Neuronal stem cell (in vitro differentiated cells): ENCODE measurements around the gene POLE4.
A peak's percentile ranks its signal among the peaks of the same experiment; 100 is the strongest.

Source experiments
- DNase-seq: peaks from one replicate; pipeline ENCODE4 v3.0.0-alpha.2; 2013; ENCODE audit warnings: low spot score
- H2AFZ ChIP-seq: one replicate; pipeline ENCODE4 v1.6.1; 2013; ENCODE audit warnings: mild to moderate bottlenecking, low read length, inconsistent platforms
- H2AK5ac ChIP-seq: 2 replicates; pipeline ENCODE4 v1.6.1; 2013; ENCODE audit warnings: low read depth, mild to moderate bottlenecking, inconsistent platforms, low read length, moderate library complexity, mixed read lengths
- H2BK120ac ChIP-seq: 2 replicates; pipeline ENCODE4 v1.6.1; 2013; ENCODE audit warnings: low read depth, mild to moderate bottlenecking, inconsistent platforms, low read length, moderate library complexity, mixed read lengths
- H2BK12ac ChIP-seq: one replicate; pipeline ENCODE4 v1.6.1; 2013; ENCODE audit warnings: low read length, inconsistent platforms
- H2BK15ac ChIP-seq: 2 replicates; pipeline ENCODE4 v1.6.1; 2013; ENCODE audit warnings: mild to moderate bottlenecking, low read length, inconsistent platforms, mixed read lengths
- H2BK5ac ChIP-seq: one replicate; pipeline ENCODE4 v1.6.1; 2013; ENCODE audit warnings: inconsistent platforms, mild to moderate bottlenecking, low read length, moderate library complexity
- H3K14ac ChIP-seq: one replicate; pipeline ENCODE4 v1.6.1; 2013; ENCODE audit warnings: low read length, inconsistent platforms
- H3K18ac ChIP-seq: 2 replicates; pipeline ENCODE4 v1.6.1; 2013; ENCODE audit warnings: low read length, inconsistent platforms
- H3K23ac ChIP-seq: 2 replicates; pipeline ENCODE4 v1.6.1; 2013; ENCODE audit warnings: low read depth, mild to moderate bottlenecking, mixed read lengths, low read length, inconsistent platforms; ENCODE audit not compliant: poor library complexity
- H3K27ac ChIP-seq: replicated peaks from 3 replicates; pipeline ENCODE4 v1.5.1; 2013; ENCODE audit warnings: low read length, inconsistent platforms
- H3K27me3 ChIP-seq, 3 experiments: 2 replicates each; pipeline ENCODE4 v1.6.1; 2013; ENCODE audit warnings: low read length in 3 of 3, mild to moderate bottlenecking in 2 of 3, inconsistent platforms in 1 of 3, low read depth in 1 of 3, mixed read lengths in 1 of 3, moderate library complexity in 1 of 3; ENCODE audit not compliant: control insufficient read depth in 3 of 3, insufficient read depth in 3 of 3
- H3K36me3 ChIP-seq, 2 donors: replicated peaks in 1 of 2; 2 replicates each; pipeline ENCODE4 v1.6.1; 2013; ENCODE audit warnings: low read length in 2 of 2; ENCODE audit not compliant: control insufficient read depth in 2 of 2, insufficient read depth in 2 of 2
- H3K4ac ChIP-seq: 2 replicates; pipeline ENCODE4 v1.6.1; 2013; ENCODE audit warnings: inconsistent platforms, mild to moderate bottlenecking, low read length, moderate library complexity
- H3K4me1 ChIP-seq, 2 donors: 1 replicate in 1 of 2; 2 replicates in 1 of 2; pipeline ENCODE4 v1.6.1; 2013; ENCODE audit warnings: low read length in 2 of 2, low read depth in 1 of 2; ENCODE audit not compliant: control insufficient read depth in 2 of 2, insufficient read depth in 1 of 2
- H3K4me2 ChIP-seq: one replicate; pipeline ENCODE4 v1.6.1; 2013; ENCODE audit warnings: mild to moderate bottlenecking, low read length, inconsistent platforms; ENCODE audit not compliant: insufficient read depth, poor library complexity, severe bottlenecking
- H3K4me3 ChIP-seq, 2 donors: 2 replicates each; pipeline ENCODE4 v1.5.1; 2013; ENCODE audit warnings: low read length in 2 of 2, mild to moderate bottlenecking in 2 of 2, inconsistent platforms in 1 of 2, moderate library complexity in 1 of 2
- H3K79me1 ChIP-seq: one replicate; pipeline ENCODE4 v1.6.1; 2013; ENCODE audit warnings: low read depth, mild to moderate bottlenecking, inconsistent platforms, low read length, moderate library complexity
- H3K9ac ChIP-seq: one replicate; pipeline ENCODE4 v1.6.1; 2013; ENCODE audit warnings: mild to moderate bottlenecking, low read depth, low read length, inconsistent platforms; ENCODE audit not compliant: poor library complexity
- H3K9me3 ChIP-seq, 2 donors: replicated peaks in 1 of 2; 2 replicates each; pipeline versions ENCODE3 to v1.6.1; 2013; ENCODE audit warnings: low read length in 2 of 2, mild to moderate bottlenecking in 2 of 2, inconsistent platforms in 1 of 2, low read depth in 1 of 2, mixed read lengths in 1 of 2, moderate library complexity in 1 of 2; ENCODE audit not compliant: control insufficient read depth in 2 of 2, insufficient read depth in 1 of 2
- H4K8ac ChIP-seq: one replicate; pipeline ENCODE4 v1.6.1; 2013; ENCODE audit warnings: low read depth, mild to moderate bottlenecking, inconsistent platforms, low read length, moderate library complexity
- H4K91ac ChIP-seq: one replicate; pipeline ENCODE4 v1.6.1; 2013; ENCODE audit warnings: low read length, low read depth, mild to moderate bottlenecking, inconsistent platforms; ENCODE audit not compliant: poor library complexity
- WGBS, 2 donors: extraction: QIAGEN DNeasy Blood & Tissue Kit; methylation state at CpG; one replicate each; pipeline ENCODE4 v1.1.7; 2013; ENCODE audit warnings: missing lambda C conversion rate in 2 of 2, mixed read lengths in 1 of 2; ENCODE audit not compliant: insufficient read length in 2 of 2, insufficient replicate concordance in 1 of 2; ENCODE audit errors: extremely low coverage in 2 of 2; 5-methylcytosine and 5-hydroxymethylcytosine counted together

POLE4 gene

DNA sequence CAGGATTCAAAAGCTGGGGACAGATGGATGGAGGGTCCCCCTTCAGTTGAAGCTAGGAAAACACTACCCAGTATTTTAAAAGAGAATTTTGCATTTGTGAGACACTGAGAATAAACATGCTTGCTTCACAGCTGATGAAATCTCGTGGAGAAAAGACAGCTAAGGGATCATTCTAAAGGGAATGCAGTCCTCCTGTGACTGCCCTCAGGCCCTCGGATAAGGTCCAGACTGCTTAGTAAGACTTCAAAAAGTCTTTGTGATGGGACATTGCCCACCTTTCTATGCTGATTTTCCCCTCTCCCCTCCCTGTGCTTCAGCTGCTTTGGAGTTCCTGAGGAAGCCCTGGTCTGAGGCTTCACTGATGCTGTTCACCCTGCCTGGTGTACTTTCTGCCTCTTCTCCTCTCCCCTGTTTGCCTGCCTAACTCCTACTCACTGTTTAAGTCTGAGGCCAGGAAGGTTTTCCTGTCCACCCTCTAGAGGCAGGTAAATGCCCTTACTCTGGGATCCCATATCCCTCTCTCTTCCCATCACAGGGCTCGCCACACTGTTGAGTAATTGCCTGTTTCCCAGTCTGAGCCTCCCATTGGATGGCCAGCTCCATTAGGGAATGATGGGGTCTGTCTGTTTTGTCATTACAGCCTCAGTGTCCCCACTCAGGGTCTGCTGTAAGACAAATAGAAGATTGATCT, 26.6 kb downstream of the POLE4 start:
- H2BK15ac ChIP-seq, result no peak overlapping the region
- no peak overlapping the region for H3K4ac ChIP-seq
- H2AFZ ChIP-seq, result no peak overlapping the region
- H2BK5ac ChIP-seq, result no peak overlapping the region
- no peaks in the 10 kb centered on the region for H3K27me3 ChIP-seq
- H3K27ac ChIP-seq, result no peak overlapping the region
- no peak overlapping the region for H2BK120ac ChIP-seq
- no peaks in the 10 kb centered on the region for H3K36me3 ChIP-seq
- no peak overlapping the region for H2AK5ac ChIP-seq
- H4K91ac ChIP-seq, result no peak overlapping the region
- no peak for DNase-seq
- no peak overlapping the region for H3K4me2 ChIP-seq
- WGBS, 2 donors, result no CpG with 5 or more reads among the region's 3 CpGs
- H3K4me1 ChIP-seq, result peaks cover 0 to 2% of the 10 kb centered on the region in 2 donors
- no peak overlapping the region for H2BK12ac ChIP-seq
- H3K9ac ChIP-seq, result no peak overlapping the region
- H3K4me3 ChIP-seq, result peak overlapping the region in 1 of 2 donors; percentile 62
- no peaks in the 10 kb centered on the region for H3K79me1 ChIP-seq
- H3K18ac ChIP-seq, result no peak overlapping the region
- H3K14ac ChIP-seq, result no peak overlapping the region
- no peak overlapping the region for H3K23ac ChIP-seq
- no peaks in the 10 kb centered on the region for H3K9me3 ChIP-seq
- H4K8ac ChIP-seq, result no peak overlapping the region

GRCh38 chr2:74985978-74986609, 27.7 kb downstream of the POLE4 start:
- Histone ChIP-seq H2BK15ac (no peak overlapping the region), H2BK12ac (peak overlapping the region; percentile 58), H3K27ac (no peak overlapping the region), H3K4me1 (peaks cover 0 to 2% of the 10 kb centered on the region in 2 donors), H2AFZ (no peak overlapping the region), H4K8ac (no peak overlapping the region), H4K91ac (no peak overlapping the region), H3K4me2 (no peak overlapping the region), H3K9ac (no peak overlapping the region), H3K18ac (no peak overlapping the region), H3K4me3 (no peak overlapping the region), H2BK5ac (no peak overlapping the region), H2AK5ac (no peak overlapping the region), H3K79me1 (no peaks in the 10 kb centered on the region), H3K9me3 (no peaks in the 10 kb centered on the region), H3K4ac (no peak overlapping the region), H3K36me3 (no peaks in the 10 kb centered on the region), H3K14ac (no peak overlapping the region), H2BK120ac (no peak overlapping the region), H3K27me3 (no peaks in the 10 kb centered on the region), H3K23ac (no peak overlapping the region)
- no peak for DNase-seq
- no CpG with 5 or more reads among the region's 7 CpGs for WGBS, 2 donors

GRCh38 chr2:74991977-74992376, 33.5 kb downstream of the POLE4 start:
- no CpG with 5 or more reads among the region's 4 CpGs for WGBS, 2 donors
- Histone ChIP-seq H3K4me3 (no peak overlapping the region), H2BK12ac (no peak overlapping the region)

GRCh38 chr2:74999468-74999867, 41.0 kb downstream of the POLE4 start:
- Histone ChIP-seq H3K23ac (no peak overlapping the region), H3K4me1 (peaks cover 0 to 3% of the 10 kb centered on the region in 2 donors), H3K27me3 (no peaks in the 10 kb centered on the region), H4K91ac (no peak overlapping the region), H3K36me3 (no peaks in the 10 kb centered on the region), H2BK15ac (no peak overlapping the region), H3K79me1 (no peaks in the 10 kb centered on the region), H2AK5ac (no peak overlapping the region), H2BK5ac (no peak overlapping the region), H3K9me3 (no peaks in the 10 kb centered on the region), H3K9ac (no peak overlapping the region), H2AFZ (no peak overlapping the region), H2BK12ac (no peak overlapping the region), H3K27ac (no peak overlapping the region), H4K8ac (no peak overlapping the region), H3K4me2 (no peak overlapping the region), H3K18ac (no peak overlapping the region), H3K14ac (no peak overlapping the region), H2BK120ac (no peak overlapping the region), H3K4me3 (no peak overlapping the region), H3K4ac (no peak overlapping the region)
- DNase-seq, result no peak
- WGBS, 2 donors, result no CpG with 5 or more reads among the region's 5 CpGs

More at GRCh38 chr2:74991977-74992376, 33.5 kb downstream of the POLE4 start:
- Histone ChIP-seq H3K4me1 (peaks cover 0 to 3% of the 10 kb centered on the region in 2 donors), H2BK15ac (no peak overlapping the region), H4K8ac (no peak overlapping the region), H3K4ac (no peak overlapping the region), H3K9ac (no peak overlapping the region), H3K23ac (no peak overlapping the region), H2AFZ (peak overlapping the region; percentile 51), H2AK5ac (no peak overlapping the region), H3K14ac (no peak overlapping the region), H3K4me2 (no peak overlapping the region), H3K36me3 (no peaks in the 10 kb centered on the region), H3K27me3 (no peaks in the 10 kb centered on the region), H3K79me1 (no peaks in the 10 kb centered on the region), H2BK5ac (no peak overlapping the region), H2BK120ac (no peak overlapping the region), H3K27ac (no peak overlapping the region), H3K18ac (no peak overlapping the region), H4K91ac (no peak overlapping the region), H3K9me3 (no peaks in the 10 kb centered on the region)
- DNase-seq, result no peak
